ENCODE data around the gene RASGRF2.

Gene RASGRF2

DNA sequence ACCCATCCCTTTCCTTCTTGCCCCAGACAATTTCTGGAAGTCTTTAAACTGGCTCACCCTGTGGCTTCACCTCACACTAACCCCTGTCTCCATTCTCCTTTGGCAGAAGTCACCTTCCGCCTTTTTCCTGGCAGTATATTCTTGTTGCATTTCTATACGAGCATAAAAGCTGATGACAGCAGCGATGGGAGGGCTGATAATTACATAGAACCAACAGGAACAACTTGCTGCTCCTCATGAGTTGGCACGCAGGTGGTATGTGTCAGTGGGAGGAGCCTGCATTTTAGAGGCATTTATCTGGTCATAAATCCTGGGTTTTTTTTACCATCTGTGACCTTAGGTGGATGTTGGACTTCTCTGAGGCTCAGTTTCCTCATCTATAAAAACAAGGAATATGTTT is 211.6 kb downstream of the RASGRF2 start:
- DNase-seq (ENCODE audit: low spot score) = no peak

GRCh38 chr5:81172710-81173109 is 212.5 kb downstream of the RASGRF2 start:
- DNase-seq (ENCODE audit: low spot score) = no peak

DNA sequence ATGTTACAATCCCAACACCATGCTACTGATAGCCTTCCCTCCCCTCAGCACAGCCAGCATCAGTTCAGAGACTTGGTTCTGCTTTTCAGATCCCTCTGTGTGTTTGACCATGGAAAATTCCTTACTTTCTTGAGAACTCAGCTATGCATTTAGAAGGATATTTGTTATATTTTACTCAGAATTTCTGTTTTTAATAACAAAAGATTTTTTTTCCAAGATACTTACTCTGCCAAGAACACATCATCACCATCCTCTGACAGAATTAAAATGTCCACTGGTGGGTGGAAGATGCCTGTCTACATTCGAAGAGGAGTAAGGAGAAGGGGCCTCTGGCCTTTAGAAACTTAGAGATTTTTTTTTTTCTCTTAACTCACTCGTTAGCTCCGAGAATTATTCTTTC is 216.9 kb downstream of the RASGRF2 start:
- no peak for DNase-seq (ENCODE audit: low spot score)

- DNase-seq (ENCODE audit: low spot score) = no peak
These were observed 219.8 kb downstream of the RASGRF2 start for GRCh38 chr5:81179959-81180358.

DNA sequence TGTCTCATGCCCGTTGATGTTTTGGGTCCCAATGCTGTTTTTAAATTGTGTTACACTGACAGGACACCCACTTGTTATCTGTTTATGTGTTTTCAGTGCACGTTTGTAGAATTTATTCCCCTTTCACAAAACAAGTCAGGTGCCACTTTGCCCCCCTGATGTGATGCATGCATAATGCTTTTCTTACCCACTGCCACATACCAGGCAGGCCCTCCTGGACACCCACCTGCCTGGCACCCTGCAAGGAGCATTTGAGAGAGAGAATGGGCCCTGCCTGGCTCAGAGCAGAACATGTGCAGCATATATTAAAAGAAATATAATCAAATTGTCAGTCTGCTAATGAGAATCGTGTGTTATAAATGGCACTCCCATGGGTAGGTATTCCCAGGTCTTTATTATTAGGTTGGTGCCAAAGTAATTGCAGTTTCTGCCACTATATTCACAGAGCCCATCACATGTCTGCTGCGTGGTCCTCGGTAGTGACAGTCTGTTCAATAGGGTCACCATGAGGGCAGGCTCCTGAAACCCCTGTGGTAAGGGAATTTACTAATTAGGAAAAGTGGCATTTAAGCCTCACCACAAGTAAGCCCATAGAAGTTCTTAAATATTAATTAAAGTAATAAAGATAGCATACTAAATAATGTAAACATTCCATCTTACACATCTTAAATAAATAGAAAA is 220.8 kb downstream of the RASGRF2 start:
- no peak for DNase-seq (ENCODE audit: low spot score)

GRCh38 chr5:81181576-81182316 is 221.6 kb downstream of the RASGRF2 start:
- DNase-seq (ENCODE audit: low spot score) = no peak

DNA sequence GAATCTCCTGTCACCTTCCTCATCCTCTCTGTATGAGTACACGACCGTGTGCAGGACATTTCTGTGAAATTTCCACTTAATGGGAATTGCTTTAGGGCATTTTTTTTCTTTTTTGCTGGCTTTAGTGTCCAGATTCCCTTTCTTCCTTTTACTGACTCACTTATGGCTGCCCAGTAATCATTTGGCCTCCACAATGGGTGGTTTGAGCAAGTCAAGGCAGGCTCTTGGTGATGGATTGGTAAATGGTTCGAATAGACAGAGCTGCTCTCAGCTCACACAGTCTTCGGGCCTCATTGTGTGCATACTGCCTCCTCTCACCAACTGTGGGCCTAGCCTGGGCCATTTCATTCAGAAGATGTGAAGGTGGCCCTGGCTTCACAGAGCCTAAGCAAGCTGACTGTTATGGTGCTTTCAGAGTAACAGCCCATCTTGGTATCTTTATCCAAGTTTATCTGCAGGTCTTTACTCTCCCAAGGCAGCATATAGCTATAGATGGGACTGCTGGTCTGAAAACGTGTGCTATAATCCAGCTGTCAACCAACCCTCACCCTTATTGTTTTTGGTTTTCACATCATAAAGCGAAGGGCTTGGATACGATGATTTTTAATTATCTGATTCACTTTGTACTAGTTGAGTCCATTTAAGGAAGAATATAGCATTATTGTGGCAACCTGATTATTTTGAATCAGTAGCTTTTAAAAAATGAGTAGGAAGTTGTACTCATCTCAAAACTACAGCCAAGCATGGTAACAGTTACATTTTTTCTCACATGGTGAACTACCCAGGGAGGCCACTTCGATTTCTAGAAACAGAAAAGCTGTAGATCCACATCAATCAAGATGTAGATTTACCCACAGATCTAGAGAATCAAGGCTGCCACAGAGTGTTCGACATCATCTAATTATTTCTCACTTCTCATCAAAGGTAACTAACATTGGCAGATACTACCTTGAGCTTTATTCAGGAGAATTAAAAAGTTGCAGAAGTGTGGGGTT is 222.5 kb downstream of the RASGRF2 start:
- DNase-seq (ENCODE audit: low spot score) = no peak

DNA sequence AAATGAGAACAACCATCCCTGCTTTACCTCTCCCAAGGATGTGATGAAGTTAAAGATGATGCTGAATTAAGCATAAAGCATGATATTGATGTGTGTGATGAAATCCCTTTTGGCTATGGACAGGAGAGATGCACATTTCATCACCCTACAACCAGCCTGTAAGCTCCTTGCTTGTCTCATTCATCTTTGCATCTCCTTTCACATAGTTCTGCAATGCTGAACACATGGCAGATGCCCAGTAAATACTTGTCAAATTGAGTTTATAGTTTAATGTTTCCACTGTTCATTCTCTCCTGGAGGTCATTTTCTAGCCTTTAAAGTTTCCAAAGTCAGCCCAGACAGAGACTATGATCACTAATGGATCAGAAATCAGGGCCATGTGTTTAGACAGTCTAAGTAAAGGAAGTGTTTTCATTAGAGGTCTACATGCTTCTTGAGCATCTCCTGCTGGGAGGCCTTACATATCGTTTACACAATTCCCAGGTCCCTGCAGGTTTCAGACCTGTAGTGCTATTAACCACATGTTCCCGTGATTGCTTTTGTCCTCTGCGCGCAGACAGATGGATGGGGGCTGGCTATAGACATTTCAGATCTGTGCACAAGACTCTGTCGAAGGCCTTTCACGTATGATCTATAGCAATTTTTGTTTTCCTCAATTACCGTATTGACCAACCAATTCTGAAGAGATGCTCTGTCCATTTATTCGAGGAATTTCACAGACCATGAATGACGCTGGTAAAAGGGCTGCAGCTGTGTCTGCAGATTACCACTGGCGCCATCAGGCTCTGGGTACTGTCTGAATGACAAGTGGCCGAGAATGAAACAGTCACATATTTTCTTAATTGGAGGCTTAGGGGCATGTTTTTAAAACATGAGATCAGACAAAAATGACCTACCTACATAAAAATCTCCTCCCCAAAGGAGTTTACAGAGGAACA is 223.9 kb downstream of the RASGRF2 start:
- no peak for DNase-seq (ENCODE audit: low spot score)

DNA sequence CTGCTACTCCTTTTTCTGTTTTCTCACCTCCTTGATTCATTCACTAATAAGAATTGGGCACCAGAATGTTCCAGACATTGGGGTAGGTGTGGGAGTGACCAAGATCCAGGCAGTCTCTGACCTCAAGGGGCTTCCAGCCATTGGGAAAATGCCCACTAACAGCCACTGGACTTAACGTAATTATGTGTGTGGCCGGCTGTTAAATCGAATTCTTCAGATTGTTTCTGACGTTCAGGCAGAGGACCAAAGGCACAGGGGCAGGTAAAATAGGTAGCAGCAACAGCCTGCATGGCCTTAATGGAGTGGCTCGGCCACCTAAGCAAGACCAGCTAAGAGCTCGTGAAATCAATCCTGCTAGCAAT is 224.6 kb downstream of the RASGRF2 start:
- no peak for DNase-seq (ENCODE audit: low spot score)

GRCh38 chr5:81187885-81188284 is 227.7 kb downstream of the RASGRF2 start:
- no peak for DNase-seq (ENCODE audit: low spot score)

DNA sequence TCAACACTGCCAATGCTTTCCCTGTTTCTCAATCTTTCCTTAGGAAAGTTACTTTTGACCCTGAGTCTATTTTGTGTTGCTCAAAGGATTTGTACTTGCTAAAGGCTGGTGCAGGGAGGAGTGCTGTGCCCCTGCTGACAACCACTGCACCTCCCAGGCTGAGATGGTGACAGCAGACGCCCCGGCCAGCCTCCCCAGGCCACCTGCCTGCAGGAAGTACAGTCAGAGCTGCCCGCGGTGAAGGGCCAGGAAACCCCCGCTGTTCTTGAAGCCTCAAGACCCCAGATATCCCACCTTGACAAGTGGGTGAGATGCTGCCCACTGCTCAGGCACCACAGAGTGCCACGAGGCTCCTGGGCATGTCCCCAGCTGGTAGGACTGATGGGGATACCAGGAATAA is 228.8 kb downstream of the RASGRF2 start:
- DNase-seq (ENCODE audit: low spot score) = no peak

DNA sequence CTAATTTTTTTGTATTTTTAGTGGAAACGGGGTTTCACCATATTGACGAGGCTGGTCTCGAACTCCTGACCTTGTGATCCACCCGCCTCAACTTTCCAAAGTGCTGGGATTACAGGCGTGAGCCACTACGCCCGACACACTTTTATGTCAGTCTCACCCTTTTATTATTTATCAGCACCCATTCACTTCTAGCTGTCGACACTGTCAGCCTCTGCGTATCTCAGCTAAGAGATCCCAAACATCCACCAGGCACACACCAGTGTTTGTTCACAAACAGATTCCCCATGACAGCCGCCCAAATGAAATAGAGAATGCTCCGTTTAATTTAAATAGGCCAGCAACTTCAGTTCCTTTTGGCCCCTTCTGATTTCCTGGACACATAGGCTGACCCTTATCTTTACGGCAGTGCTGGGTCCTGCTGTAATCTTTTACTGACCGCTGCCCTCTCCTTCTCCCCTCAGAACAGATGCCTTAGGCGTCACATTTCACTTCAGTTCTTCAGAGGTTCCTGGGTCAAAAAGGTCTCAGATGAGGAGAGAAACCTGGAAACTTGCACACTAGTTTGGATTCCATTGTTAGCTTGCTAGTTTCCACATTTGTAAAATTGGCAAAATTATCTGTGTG is 229.8 kb downstream of the RASGRF2 start:
- DNase-seq (ENCODE audit: low spot score) = no peak

DNA sequence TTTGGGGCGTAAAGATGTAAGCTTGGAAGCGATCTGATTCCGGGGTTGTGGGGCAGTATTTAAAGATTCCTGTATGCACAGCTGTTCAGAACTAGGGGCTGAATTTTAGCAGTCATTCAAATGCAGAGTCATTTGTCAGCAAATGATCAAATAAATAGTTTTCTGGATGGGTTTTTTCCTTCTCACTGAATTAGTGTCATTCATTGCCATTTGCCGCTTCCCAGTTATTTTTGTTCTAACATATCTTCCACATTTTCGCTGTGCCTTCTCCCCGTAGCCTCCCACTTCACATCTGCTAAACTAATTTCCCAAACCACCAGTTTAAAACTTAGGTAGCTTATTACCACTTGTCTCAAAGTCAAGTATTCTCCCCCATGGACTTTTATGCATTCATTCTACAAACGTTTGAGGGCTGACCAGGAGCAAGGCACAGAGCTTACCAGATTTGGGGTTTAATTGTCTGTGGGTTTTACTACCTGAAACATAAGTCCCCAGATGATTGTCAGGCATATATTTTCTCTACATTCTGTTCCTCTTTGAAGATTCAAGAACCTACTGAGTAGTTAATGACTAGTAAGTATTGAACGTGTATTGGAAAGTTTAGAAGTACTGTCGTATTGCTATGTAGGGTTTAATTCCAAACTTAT is 231.7 kb downstream of the RASGRF2 start:
- no peak for DNase-seq (ENCODE audit: low spot score)

DNA sequence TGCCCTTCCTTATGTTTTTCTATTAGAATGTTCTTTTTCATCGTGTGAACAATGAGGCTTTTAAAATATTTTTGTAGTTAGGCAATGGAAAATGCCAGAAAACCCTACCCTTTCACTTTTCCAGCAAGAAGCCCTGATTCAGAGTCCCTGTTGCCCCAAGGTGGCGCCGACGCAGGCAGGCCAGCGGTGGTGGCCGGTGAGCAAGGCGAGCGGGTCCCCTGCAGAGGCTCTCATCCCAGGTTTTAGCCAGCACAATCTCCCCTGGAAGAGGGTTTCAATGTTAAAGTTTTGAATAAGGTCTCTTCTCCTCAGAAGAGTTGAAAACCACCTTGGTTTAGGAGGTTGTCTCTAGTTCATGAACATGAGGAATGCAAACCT is 232.2 kb downstream of the RASGRF2 start:
- no peak for DNase-seq (ENCODE audit: low spot score)

DNA sequence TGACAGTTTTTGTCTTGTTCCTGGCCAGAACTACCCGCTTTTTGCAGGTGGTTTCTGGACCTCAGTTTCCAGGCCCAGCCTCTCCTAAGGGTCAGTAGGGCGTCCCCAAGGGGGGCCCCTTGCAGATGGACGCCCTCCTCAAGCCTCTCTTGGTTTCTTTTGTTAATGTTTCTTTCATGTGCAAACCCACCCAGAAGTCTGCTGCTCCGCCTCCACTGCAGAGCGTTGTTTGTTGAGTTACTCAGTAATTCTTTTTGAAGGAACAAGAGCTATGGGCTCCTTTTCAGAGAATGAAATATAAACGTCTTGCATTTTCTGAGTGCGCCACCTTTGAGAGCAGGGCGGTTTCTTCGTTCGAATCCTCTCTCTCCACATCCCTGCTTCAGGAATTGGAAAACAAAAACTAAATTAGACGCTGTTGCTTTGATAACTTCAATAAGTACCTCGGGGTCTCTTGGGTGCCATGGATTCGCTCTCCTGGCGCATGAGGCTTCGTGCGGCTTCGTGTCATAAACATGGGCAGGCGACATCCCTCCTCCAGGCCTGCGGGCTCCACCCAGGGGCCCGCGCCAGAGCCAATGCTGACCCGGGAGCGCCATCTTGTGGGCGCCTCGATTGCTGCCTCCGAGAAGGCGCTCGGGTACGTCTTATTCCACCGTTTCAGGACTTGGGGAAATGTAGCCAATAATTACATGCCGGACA is 234.6 kb downstream of the RASGRF2 start:
- peak; percentile 45 for DNase-seq (ENCODE audit: low spot score)

GRCh38 chr5:81195335-81195929 is 235.3 kb downstream of the RASGRF2 start:
- no peak for DNase-seq (ENCODE audit: low spot score)

GRCh38 chr5:81202655-81203054 is 242.5 kb downstream of the RASGRF2 start:
- no peak for DNase-seq (ENCODE audit: low spot score)

DNA sequence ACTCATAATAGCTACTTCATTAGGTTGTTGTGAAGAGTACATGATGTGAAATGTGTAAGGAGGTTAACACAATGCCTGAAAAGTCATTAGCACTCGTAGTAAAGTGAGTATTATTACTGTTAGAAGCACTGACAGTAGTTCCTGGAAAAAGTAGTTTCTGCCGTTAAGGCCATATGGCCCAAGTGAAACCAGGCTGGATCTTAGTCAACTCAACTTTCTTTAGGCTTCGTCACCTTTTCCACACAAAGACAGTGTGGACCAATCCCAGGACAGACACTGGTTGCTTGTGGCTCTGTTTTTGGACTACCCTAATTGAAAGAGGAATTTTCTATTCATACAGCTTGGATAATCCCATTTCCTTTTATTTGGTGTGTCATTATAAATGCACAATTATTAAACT is 243.6 kb downstream of the RASGRF2 start:
- DNase-seq (ENCODE audit: low spot score) = no peak

DNA sequence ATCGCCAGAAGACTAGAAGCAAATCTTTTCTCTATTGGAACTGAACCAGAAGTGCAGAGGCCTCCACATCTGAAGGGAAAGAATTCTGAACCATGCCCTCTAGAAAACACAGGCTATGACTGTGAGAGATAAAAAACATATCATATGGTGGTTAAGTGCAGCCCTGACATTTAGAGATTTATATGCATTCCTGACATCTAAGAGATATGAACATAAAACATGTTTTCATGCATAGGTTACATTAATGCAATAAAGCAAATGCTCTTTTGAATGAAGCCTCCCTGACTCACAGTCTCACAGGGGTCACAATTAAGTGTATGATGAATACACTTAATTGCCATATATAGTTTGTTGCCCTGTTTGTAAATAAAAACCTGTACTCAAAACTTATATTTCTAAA is 244.0 kb downstream of the RASGRF2 start:
- DNase-seq (ENCODE audit: low spot score) = no peak

GRCh38 chr5:81205058-81205457 is 244.9 kb downstream of the RASGRF2 start:
- DNase-seq (ENCODE audit: low spot score) = no peak

Measured in hematopoietic multipotent progenitor cell treated with erythropoietin and hydrocortisone succinate and interleukin-3 and kit ligand, for 17 days (in vitro differentiated cells).